Iris pigment epithelial cell (primary cell): Measurements from ENCODE around the gene PPFIA3.
"Not testable (repeated sequence)": the region's sequence is repeated elsewhere in the genome, so short reads cannot be mapped to it uniquely, and the experiment has no call there.

Experiments used
- DNase-seq: peaks from one replicate; pipeline ENCODE4 v3.0.0-alpha.2; 2011; ENCODE audit warnings: low read depth

The PPFIA3 gene

DNA sequence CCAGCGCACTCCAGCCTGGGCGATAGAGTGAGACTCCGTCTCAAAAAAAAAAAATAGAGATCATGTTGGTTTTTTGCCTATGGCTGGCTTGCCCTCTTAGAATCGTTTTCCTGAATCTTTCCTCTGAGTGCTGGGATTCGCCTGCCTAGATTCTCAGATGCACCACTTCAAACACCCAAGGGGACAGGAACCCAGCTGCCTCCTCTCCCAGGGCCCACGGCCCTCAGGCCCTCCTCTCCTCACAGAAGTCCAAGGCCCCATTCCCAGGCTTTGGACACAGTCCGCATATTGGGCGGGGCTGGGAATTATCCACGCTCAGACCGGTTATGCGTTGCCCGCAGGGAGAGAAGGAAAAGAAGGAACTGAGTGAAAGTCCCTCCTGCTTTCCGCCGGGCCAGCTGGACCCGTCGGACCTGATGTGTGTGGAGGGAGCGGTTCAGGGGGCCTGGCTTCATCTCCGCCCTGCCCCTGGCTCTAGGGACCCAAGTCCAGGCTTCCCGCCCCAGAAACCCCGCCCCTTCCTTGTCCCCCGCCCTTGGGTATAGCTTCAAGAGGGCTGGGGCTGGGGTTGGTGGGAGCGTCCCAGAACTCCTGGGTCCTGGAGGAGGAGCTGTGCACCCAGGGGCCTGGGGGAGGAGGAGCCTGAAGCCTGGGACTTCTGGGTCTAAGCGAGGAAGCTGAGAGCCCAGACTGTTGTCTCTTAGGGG, 5.8 kb downstream of the PPFIA3 start:
- no peak for DNase-seq

DNA sequence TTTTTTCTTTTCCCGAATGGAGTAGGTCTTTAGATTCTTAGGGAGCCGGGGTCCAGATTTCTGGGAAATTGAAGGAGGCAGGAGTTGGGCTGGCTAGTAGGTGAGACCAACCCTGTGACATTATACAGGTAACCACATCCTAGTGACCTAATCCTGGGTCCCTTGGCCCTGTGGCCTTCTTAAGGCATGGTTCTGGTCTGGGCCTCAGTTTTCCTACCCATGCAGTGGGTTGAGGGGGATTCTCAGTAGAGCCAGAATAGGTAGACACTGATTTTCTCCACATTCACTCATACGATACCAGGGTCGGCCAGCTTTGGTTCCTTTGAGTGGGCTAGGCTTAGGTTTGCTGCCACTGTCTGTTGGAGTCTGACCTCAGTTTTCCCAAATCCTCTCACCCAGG, 7.2 kb downstream of the PPFIA3 start:
- DNase-seq = no peak

DNA sequence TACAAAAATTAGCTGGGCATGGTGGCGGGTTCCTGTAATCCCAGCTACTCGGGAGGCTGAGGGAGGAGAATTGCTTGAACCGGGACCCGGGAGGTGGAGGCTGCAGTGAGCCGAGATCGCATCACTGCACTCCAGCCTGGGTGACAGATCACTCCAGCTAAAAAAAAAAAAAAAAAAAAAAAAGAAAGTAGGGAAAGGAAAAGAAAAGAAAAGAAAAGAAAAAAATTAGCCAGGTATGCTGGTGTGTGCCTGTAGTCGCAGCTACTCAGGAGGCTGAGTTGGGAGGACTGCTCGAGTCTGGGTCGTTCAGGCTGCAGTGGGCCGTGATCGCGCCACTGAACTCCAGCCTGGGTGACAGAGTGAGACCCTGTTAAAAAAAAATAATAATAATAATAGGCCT, 7.9 kb downstream of the PPFIA3 start:
- not testable (repeated sequence) for DNase-seq

- DNase-seq = peak; percentile 97
Observed at GRCh38 chr19:49127674-49128544, 8.6 kb downstream of the PPFIA3 start.

- DNase-seq = no peak
Observed at GRCh38 chr19:49128545-49129237, 9.3 kb downstream of the PPFIA3 start.

DNA sequence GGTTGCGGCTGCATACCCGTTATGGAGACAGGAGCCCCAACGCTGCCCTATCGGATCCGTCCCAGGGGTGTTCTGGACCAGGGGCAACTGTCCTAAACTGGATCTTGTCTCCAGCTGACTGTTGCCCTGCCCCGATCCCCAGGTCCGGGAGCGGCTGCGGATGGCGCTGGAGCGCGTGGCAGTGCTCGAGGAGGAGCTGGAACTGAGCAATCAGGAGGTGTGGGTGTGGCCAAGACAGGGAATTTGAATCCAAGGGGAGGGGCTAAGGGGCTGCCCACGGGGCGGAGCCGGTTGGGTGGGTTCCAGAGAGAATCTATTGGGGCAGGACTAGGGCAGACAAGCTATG, 9.9 kb downstream of the PPFIA3 start:
- peak; percentile 46 for DNase-seq

DNA sequence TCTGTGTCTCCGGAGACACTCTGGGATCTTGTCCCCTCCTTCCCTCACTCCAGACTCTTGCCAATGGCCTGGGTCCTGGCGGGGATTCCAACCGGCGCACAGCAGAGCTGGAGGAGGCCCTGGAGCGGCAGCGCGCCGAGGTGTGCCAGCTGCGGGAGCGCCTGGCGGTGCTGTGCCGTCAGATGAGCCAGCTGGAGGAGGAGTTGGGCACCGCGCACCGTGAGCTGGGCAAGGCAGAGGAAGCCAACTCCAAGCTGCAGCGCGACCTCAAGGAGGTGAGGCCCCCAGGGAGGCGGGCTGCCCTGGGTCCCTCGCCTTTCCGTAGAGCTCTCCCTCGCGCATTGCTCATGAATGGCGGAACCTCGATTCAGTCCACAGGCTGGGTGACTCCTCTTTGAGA, 11.0 kb downstream of the PPFIA3 start:
- no peak for DNase-seq

- no peak for DNase-seq
Observed at GRCh38 chr19:49132974-49133609, 13.7 kb downstream of the PPFIA3 start.

DNA sequence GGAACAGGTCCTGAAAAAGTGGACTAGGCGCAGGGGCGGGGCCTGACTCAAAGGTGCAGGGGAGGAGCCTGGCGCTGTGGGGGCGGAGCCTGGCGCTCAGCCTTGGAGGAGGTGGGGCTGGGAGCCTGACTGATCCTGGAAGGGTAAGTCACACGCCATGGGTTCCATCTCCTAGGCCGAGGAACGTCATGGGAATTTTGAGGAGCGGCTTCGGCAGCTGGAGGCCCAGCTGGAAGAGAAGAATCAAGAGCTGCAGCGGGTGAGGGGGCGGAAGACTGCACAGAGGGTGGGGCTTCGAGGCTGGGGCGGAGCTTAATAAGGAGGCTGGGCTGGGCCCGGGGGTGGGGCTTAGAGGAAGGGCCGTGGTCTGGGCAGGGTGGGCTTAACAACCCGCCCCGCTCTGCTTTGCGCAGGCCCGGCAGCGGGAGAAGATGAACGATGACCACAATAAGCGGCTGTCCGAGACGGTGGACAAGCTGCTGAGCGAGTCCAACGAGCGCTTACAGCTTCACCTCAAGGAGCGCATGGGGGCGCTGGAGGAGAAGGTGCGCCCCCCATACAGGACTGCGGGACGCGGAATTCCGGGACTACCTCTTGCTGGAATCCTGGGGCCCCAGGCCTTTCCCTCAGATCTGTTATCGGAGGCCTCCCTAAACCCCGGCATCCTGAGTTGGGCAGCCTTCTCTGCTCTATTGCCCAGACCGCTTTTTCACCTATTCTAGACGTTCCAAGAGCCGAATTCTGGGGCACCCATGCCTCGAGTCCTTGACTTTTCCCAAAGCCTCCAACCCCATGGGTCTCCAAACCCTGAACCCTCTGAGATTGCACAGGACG, 14.5 kb downstream of the PPFIA3 start:
- peak; percentile 48 for DNase-seq

- no peak for DNase-seq
Observed at GRCh38 chr19:49135686-49136085, 16.3 kb downstream of the PPFIA3 start.

- no peak for DNase-seq
Observed at GRCh38 chr19:49136771-49137171, 17.4 kb downstream of the PPFIA3 start.

GRCh38 chr19:49140951-49141350, 21.6 kb downstream of the PPFIA3 start:
- no peak for DNase-seq

GRCh38 chr19:49141352-49141751, 22.0 kb downstream of the PPFIA3 start:
- DNase-seq = no peak

- DNase-seq = peak; percentile 93
Observed at GRCh38 chr19:49142866-49143335, 23.6 kb downstream of the PPFIA3 start.

- peak; percentile 70 for DNase-seq
Observed at GRCh38 chr19:49145573-49146407, 26.4 kb downstream of the PPFIA3 start.

DNA sequence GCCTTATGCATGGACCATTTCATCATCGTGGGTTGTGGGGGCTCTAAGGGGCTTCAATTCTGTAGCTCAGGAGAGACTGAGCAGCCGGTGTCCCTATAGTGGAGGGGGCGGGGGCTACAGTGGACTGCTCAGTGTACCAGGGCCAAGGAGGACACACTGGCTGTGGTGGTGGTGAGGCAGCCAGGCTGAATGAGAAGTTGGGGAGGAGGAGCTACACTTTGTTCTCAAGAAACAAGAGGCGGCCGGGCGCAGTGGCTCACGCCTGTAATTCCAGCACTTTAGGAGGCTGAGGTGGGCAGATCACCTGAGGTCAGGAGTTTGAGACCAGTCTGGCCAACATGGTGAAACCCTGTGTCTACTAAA, 27.0 kb downstream of the PPFIA3 start:
- not testable (repeated sequence) for DNase-seq

- no peak for DNase-seq
Observed at GRCh38 chr19:49148044-49148682, 28.8 kb downstream of the PPFIA3 start.

DNA sequence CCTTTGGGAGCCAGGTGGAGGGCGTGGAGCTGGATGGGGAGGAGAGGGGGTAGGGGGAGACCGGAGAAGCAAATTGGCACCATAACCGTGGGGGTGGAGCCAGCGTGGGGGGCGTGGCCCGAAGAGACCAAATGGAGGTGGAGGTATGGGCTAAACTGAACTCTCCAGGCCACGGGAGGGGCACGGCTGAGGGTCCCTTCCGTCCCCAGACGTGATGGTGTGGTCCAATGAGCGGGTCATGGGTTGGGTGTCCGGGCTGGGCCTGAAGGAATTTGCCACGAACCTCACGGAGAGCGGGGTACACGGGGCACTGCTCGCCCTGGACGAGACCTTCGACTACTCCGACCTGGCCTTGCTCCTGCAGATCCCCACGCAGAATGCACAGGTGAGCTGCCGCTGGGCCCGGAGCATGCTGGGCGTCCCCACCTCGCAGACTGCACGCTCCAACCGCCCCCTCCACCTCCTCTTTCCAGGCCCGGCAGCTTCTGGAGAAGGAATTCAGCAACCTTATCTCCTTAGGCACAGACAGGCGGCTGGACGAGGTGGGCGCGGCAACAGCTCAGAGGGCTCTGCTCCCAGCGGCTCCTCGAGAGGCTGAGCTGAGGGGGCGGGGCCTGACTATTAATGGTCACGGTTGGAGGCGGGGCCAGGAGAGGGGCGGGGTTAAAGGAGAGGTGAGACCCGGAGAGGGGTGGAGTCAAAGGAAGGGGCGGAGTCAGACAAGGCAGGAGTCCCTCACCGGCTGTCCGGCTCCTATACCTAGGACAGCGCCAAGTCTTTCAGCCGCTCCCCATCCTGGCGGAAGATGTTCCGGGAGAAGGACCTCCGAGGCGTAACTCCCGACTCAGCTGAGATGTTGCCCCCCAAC, 29.7 kb downstream of the PPFIA3 start:
- DNase-seq = peak; percentile 88

DNA sequence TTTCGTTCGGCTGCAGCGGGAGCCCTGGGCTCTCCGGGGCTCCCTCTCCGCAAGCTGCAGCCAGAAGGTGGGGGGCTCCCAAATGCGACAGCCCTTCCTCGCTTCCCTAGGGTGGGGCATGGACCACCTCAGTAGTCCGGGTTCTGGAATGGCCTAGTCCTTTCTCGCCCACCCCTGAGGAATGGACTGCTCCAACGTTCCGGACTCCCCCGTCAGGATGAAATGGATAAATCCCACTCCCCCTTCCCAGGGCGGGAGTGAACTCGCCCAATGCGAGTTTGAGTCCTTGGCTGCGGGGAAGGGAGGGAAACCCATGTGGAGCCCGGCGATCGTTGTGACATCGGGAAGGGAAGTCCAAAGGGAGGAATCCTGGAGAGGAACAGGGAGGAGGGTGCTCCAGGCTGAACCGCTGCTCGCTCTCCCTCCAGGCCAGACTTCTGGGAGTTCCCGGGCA, 30.3 kb downstream of the PPFIA3 start:
- peak; percentile 78 for DNase-seq
